HL-60 (cell line): ENCODE data around the gene IGSF8.

ENCODE experiments used
- POLR2AphosphoS5 ChIP-seq: IDR thresholded peaks from 2 replicates; pipeline ENCODE4 v1.6.1; 2012; ENCODE audit warnings: low read depth
- SPI1 ChIP-seq: IDR thresholded peaks from 2 replicates; pipeline ENCODE4 v1.6.1; 2012; ENCODE audit warnings: low read depth, mild to moderate bottlenecking, borderline replicate concordance
- TF ChIP-seq, protein P1 (sequence below): IDR thresholded peaks from one replicate; pipeline ENCODE4 v1.5.1; 2011; ENCODE audit warnings: low read length, control low read depth, inconsistent platforms; ENCODE audit not compliant: insufficient read depth

DNA sequence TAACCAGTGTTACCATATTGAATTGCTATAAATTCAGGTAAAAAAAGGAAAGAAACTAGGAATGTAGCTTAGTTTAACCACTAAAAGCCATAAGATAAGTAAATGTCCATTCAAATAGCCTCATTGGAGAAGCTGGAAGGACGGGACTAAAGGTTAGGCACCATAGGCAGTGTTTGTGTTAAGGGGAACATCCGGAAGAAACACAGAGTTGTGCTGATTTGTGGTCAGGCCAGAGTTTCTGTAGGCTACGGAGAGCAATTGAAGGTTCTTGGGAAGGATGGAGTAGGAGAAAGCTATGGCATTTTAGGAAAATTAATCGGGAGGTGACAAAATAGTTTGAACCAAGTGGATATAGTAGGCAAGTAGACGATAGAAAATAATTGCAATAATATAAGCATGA, 27.1 kb downstream of the IGSF8 start:
- TF ChIP-seq SPI1 (no peak), POLR2AphosphoS5 (no peak)
- TF ChIP-seq, protein P1, sequence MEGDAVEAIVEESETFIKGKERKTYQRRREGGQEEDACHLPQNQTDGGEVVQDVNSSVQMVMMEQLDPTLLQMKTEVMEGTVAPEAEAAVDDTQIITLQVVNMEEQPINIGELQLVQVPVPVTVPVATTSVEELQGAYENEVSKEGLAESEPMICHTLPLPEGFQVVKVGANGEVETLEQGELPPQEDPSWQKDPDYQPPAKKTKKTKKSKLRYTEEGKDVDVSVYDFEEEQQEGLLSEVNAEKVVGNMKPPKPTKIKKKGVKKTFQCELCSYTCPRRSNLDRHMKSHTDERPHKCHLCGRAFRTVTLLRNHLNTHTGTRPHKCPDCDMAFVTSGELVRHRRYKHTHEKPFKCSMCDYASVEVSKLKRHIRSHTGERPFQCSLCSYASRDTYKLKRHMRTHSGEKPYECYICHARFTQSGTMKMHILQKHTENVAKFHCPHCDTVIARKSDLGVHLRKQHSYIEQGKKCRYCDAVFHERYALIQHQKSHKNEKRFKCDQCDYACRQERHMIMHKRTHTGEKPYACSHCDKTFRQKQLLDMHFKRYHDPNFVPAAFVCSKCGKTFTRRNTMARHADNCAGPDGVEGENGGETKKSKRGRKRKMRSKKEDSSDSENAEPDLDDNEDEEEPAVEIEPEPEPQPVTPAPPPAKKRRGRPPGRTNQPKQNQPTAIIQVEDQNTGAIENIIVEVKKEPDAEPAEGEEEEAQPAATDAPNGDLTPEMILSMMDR = no peak
